PC-9 (cell line): ENCODE data around the gene LIPC. TPM values are rescaled to one million over a fixed set of nuclear protein-coding genes. Genes with fewer than 3 reads are reported as not detected.

Experiments
- BruUV-seq: library from RNA; stranded (reverse); fragments of 400-500 nt; replicated peaks from 2 replicates; lab custom pipeline; 2021; lab: Mats Ljungman, UMichigan
- CTCF ChIA-PET: fragments of 300-600 bp; sonication (Branson Sonifier 250); formaldehyde crosslinking; loops from one replicate; lab custom pipeline; 2022; ENCODE audit warnings: antibody characterized with exemption; lab: Charles Lee
- POLR2A ChIA-PET: fragments of 300-600 bp; sonication (Branson Sonifier 250); formaldehyde crosslinking; loops from one replicate; lab custom pipeline; 2022; ENCODE audit warnings: antibody characterized with exemption; ENCODE audit not compliant: unreplicated experiment; lab: Charles Lee
- DNase-seq, 2 experiments: peaks; one replicate each; pipeline versions ENCODE4 v3.0.0 to v3.0.0-alpha.2; 2015 to 2022; ENCODE audit warnings: mixed read lengths in 1 of 2
- H2AFZ ChIP-seq: fragments of 200-600 bp; sonication (generic); 2 replicates; pipeline ENCODE4 v1.8.1; 2017; ENCODE audit warnings: antibody characterized with exemption
- H3F3A ChIP-seq: fragments of 200-600 bp; sonication (generic); 2 replicates; pipeline ENCODE4 v1.8.1; 2017; ENCODE audit warnings: antibody characterized with exemption, mild to moderate bottlenecking, low read depth; ENCODE audit not compliant: insufficient read depth
- H3K27ac ChIP-seq: fragments of 200-600 bp; sonication (generic); 2 replicates; pipeline ENCODE4 v1.6.1; 2016; ENCODE audit warnings: mixed run types
- H3K27me3 ChIP-seq: fragments of 200-600 bp; sonication (generic); 2 replicates; pipeline ENCODE4 v1.6.1; 2016; ENCODE audit warnings: low read depth, mixed run types; ENCODE audit not compliant: insufficient read depth
- H3K36me3 ChIP-seq: fragments of 200-600 bp; sonication (generic); 2 replicates; pipeline ENCODE4 v1.6.1; 2016; ENCODE audit warnings: low read depth, mixed run types
- H3K4me1 ChIP-seq: fragments of 200-600 bp; sonication (generic); replicated peaks from 2 replicates; pipeline ENCODE4 v1.6.1; 2016; ENCODE audit warnings: mixed run types; ENCODE audit not compliant: insufficient read depth
- H3K4me2 ChIP-seq: fragments of 200-600 bp; sonication (generic); 2 replicates; pipeline ENCODE4 v1.6.1; 2017; ENCODE audit warnings: mixed run types
- H3K4me3 ChIP-seq: fragments of 200-600 bp; sonication (generic); 2 replicates; pipeline ENCODE4 v1.6.1; 2016; ENCODE audit warnings: mixed run types
- H3K79me2 ChIP-seq: fragments of 200-600 bp; sonication (generic); 2 replicates; pipeline ENCODE4 v1.6.1; 2017; ENCODE audit warnings: low read depth, mixed run types
- H3K9me2 ChIP-seq: fragments of 200-600 bp; sonication (generic); 2 replicates; pipeline ENCODE4 v1.8.1; 2017; ENCODE audit warnings: mild to moderate bottlenecking; ENCODE audit not compliant: insufficient read depth
- H3K9me3 ChIP-seq: fragments of 200-600 bp; sonication (generic); 2 replicates; pipeline ENCODE4 v1.8.1; 2016; ENCODE audit warnings: low read depth; ENCODE audit not compliant: insufficient read depth
- H4K20me1 ChIP-seq: fragments of 200-600 bp; sonication (generic); 2 replicates; pipeline ENCODE4 v1.8.1; 2017; ENCODE audit not compliant: insufficient read depth
- EZH2 ChIP-seq: fragments of 200-600 bp; sonication (generic); IDR thresholded peaks from 2 replicates; pipeline ENCODE4 v1.8.0; 2017; ENCODE audit warnings: antibody characterized with exemption, low read depth
- intact Hi-C: fragments of 100-400 bp; cut with micrococcal nuclease; formaldehyde crosslinking; loops from one replicate; pipeline ENCODE4 v1.10.0; 2022; ENCODE audit not compliant: unreplicated experiment
- total RNA-seq: library from RNA; stranded (reverse); gene quantifications from 2 replicates; pipeline ENCODE4 v1.2.3, GENCODE V29; 2021
- TF ChIP-seq, protein P1 (sequence below): fragments of 200-600 bp; sonication (generic); conservative IDR thresholded peaks from 2 replicates; pipeline ENCODE4 v1.6.1; 2017; ENCODE audit warnings: mixed run types, antibody characterized with exemption, mild to moderate bottlenecking, moderate library complexity

LIPC gene
- total RNA-seq, 1 experiment from 2014 or later: not detected

DNA sequence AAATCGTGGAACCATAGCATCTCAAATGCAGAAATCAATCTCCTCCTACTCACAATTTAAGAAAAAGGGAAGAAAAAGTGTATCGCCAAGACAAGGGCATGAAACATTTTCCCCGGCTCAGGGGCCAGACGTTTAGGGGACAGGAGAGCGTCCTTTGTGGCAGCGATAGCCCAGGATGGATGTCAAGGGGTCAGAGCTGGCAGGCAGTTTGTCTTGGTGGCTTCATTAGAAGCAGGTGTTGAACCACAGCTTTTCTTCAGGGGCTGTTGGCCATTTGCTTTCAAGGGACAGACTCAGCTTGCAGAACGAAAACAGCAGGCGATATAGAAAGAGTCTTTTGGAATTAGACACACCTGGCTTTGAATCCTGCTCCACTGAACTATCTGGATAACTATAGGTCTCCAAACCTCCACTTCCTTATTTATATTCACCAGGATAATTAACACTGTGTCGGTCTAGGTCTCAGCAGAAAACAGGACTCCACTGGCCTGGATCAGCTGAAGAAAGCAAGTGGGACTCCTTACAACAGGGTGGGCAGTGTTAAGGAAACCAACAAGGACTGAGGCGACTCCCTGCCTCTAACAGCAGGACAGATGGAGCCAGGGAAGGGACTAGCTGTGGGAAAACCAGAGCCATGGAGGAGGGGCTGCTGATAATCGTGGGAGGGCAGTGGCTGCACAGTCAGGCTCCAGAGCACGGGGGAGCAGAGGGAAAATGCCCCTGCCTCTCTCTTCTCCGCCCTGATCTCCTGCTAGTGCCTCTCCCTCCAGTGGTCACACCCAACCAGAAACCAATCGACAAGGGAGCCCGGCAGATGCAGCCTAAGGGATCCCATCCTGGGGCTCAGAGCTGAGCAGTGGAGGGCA, 123.6 kb downstream of the LIPC start:
- H3K4me1 ChIP-seq: peaks cover 29% of the 10 kb centered on the region
- ChIA-PET CTCF (no interaction called here), POLR2A (interaction anchor here (0.6 kb wide), 2 partner anchors 25 to 1114 kb away, joined by 5 to 7 read pairs; no protein-coding TSS in a partner anchor)
- DNase-seq: no peak
- H3K27ac ChIP-seq: no peak overlapping the region
- no TSS peak for BruUV-seq
- H3K4me3 ChIP-seq: no peak overlapping the region
- H3K9me3 ChIP-seq: no peaks in the 10 kb centered on the region
- no peak for TF ChIP-seq EZH2
- TF ChIP-seq, protein P1, sequence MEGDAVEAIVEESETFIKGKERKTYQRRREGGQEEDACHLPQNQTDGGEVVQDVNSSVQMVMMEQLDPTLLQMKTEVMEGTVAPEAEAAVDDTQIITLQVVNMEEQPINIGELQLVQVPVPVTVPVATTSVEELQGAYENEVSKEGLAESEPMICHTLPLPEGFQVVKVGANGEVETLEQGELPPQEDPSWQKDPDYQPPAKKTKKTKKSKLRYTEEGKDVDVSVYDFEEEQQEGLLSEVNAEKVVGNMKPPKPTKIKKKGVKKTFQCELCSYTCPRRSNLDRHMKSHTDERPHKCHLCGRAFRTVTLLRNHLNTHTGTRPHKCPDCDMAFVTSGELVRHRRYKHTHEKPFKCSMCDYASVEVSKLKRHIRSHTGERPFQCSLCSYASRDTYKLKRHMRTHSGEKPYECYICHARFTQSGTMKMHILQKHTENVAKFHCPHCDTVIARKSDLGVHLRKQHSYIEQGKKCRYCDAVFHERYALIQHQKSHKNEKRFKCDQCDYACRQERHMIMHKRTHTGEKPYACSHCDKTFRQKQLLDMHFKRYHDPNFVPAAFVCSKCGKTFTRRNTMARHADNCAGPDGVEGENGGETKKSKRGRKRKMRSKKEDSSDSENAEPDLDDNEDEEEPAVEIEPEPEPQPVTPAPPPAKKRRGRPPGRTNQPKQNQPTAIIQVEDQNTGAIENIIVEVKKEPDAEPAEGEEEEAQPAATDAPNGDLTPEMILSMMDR: no peak
- H3K79me2 ChIP-seq: no peaks in the 10 kb centered on the region
- no peak overlapping the region for H2AFZ ChIP-seq
- H3K36me3 ChIP-seq: no peaks in the 10 kb centered on the region
- intact Hi-C loops: loop anchor here (10.0 kb wide), 1 partner anchor 219 kb away; the partner anchor contains the start of gene MINDY2
- H4K20me1 ChIP-seq: no peaks in the 10 kb centered on the region
- H3K9me2 ChIP-seq: no peaks in the 10 kb centered on the region
- H3F3A ChIP-seq: peaks cover 33% of the 10 kb centered on the region
- H3K27me3 ChIP-seq: no peaks in the 10 kb centered on the region
- no peak overlapping the region for H3K4me2 ChIP-seq

DNA sequence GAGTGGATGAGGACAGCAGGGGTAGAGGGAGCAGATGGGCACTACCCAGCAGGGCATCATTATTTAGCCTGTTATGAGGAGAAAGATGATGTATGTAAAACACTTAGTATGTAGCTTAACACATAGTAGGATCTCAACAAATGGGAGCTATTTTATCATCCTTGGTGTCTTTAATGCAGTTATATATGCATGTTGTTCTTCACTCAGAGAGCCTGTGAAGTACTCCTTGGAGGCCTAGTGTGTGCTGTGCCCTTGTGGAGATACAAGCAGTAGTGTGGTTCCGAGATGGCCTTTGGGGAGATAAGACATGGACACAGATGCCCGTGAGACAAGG, 124.2 kb downstream of the LIPC start:
- POLR2A ChIA-PET: interaction anchor here (0.6 kb wide), 1 partner anchor 25 kb away, joined by 7 read pairs; no protein-coding TSS in a partner anchor

DNA sequence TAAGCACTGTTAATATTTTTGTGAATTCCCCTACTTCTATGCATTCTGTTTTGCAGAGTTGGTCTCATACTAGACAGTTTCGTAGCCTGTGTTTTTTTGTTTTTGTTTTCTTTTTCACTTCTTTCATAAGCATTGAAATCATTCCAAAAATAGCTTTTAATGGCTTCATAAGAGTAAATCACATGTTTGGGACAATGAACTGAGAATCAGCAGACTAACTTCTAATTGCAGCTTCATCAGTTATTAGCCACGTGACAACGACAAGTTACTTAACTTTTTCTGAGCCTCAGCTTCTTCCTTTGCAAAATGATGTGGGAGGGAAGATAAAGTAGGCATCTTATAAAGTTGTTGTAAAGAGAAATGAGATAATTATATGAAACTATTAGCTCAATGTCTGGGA, 124.8 kb downstream of the LIPC start:
- H3K4me2 ChIP-seq: no peak overlapping the region
- no peaks in the 10 kb centered on the region for H3K9me3 ChIP-seq
- TF ChIP-seq EZH2: no peak
- TF ChIP-seq, protein P1: no peak
- ChIA-PET CTCF (no interaction called here), POLR2A (no interaction called here)
- peaks cover 22% of the 10 kb centered on the region for H3F3A ChIP-seq
- no peaks in the 10 kb centered on the region for H3K36me3 ChIP-seq
- H3K27me3 ChIP-seq: no peaks in the 10 kb centered on the region
- intact Hi-C loops: loop anchor here (10.0 kb wide), 1 partner anchor 218 kb away; the partner anchor contains the start of gene MINDY2
- no TSS peak for BruUV-seq
- H2AFZ ChIP-seq: no peak overlapping the region
- no peak for DNase-seq
- H3K79me2 ChIP-seq: no peaks in the 10 kb centered on the region
- no peak overlapping the region for H3K27ac ChIP-seq
- H3K4me3 ChIP-seq: no peak overlapping the region
- peaks cover 20% of the 10 kb centered on the region for H3K4me1 ChIP-seq
- no peaks in the 10 kb centered on the region for H3K9me2 ChIP-seq
- H4K20me1 ChIP-seq: no peaks in the 10 kb centered on the region

More for the DNA sequence above, 124.2 kb downstream of the LIPC start:
- Histone ChIP-seq H3K79me2 (no peaks in the 10 kb centered on the region), H3K27me3 (no peaks in the 10 kb centered on the region), H4K20me1 (no peaks in the 10 kb centered on the region), H2AFZ (no peak overlapping the region), H3K4me3 (no peak overlapping the region), H3F3A (peaks cover 27% of the 10 kb centered on the region), H3K9me3 (no peaks in the 10 kb centered on the region), H3K9me2 (no peaks in the 10 kb centered on the region), H3K4me2 (no peak overlapping the region), H3K4me1 (peaks cover 25% of the 10 kb centered on the region), H3K27ac (no peak overlapping the region), H3K36me3 (no peaks in the 10 kb centered on the region)
- intact Hi-C loops: loop anchor here (10.0 kb wide), 1 partner anchor 219 kb away; the partner anchor contains the start of gene MINDY2
- BruUV-seq: no TSS peak
- CTCF ChIA-PET: no interaction called here
- DNase-seq: no peak
- TF ChIP-seq, protein P1: no peak
- no peak for TF ChIP-seq EZH2
